ENCODE data around the gene SKAP2.

DNA sequence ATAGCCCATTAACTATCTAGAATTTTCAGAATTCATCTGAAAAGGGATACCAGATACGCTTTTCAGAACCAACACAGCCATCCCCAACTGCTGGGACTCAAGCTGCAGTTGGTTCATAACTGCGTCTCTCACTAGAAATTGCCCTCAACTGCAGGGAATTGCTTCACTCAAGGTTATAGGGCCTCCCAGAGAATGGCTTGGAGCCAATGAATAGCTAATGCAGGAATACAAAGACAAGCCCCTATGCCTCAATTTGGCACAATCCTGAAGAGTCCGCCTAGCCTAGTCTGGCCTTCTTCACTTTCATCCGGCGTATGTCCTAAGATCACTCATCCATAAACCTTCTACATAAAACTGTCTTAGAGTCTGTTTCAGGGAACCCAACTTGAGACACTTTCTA lies 164.0 kb downstream of the SKAP2 start:
- no peak for TF ChIP-seq CTCF (tag by site-specific recombination; IDR thresholded peaks at IDR 0.05)
- TF ChIP-seq, protein P1, sequence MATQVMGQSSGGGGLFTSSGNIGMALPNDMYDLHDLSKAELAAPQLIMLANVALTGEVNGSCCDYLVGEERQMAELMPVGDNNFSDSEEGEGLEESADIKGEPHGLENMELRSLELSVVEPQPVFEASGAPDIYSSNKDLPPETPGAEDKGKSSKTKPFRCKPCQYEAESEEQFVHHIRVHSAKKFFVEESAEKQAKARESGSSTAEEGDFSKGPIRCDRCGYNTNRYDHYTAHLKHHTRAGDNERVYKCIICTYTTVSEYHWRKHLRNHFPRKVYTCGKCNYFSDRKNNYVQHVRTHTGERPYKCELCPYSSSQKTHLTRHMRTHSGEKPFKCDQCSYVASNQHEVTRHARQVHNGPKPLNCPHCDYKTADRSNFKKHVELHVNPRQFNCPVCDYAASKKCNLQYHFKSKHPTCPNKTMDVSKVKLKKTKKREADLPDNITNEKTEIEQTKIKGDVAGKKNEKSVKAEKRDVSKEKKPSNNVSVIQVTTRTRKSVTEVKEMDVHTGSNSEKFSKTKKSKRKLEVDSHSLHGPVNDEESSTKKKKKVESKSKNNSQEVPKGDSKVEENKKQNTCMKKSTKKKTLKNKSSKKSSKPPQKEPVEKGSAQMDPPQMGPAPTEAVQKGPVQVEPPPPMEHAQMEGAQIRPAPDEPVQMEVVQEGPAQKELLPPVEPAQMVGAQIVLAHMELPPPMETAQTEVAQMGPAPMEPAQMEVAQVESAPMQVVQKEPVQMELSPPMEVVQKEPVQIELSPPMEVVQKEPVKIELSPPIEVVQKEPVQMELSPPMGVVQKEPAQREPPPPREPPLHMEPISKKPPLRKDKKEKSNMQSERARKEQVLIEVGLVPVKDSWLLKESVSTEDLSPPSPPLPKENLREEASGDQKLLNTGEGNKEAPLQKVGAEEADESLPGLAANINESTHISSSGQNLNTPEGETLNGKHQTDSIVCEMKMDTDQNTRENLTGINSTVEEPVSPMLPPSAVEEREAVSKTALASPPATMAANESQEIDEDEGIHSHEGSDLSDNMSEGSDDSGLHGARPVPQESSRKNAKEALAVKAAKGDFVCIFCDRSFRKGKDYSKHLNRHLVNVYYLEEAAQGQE (tag by site-specific recombination; IDR thresholded peaks at IDR 0.05), result no peak
- no peak for TF ChIP-seq TSHZ1 (tag by site-specific recombination; IDR thresholded peaks at IDR 0.05; ENCODE audit: borderline replicate concordance)
